Neural progenitor cell (in vitro differentiated cells): ENCODE data around the gene PLA2G4A.

ENCODE experiments used
- CTCF ChIP-seq: fragments of 200-600 bp; sonication (generic); IDR thresholded peaks from 2 replicates; pipeline ENCODE4 v1.5.1; 2017; ENCODE audit warnings: antibody characterized with exemption, mild to moderate bottlenecking
- EZH2 ChIP-seq: fragments of 200-600 bp; sonication (generic); IDR thresholded peaks from 2 replicates; pipeline ENCODE4 v1.6.1; 2017; ENCODE audit warnings: antibody characterized with exemption, mild to moderate bottlenecking, moderate library complexity
- EZH2phosphoT487 ChIP-seq: fragments of 200-600 bp; sonication (generic); IDR thresholded peaks from 2 replicates; pipeline ENCODE4 v1.6.1; 2017; ENCODE audit warnings: antibody characterized with exemption

- TF ChIP-seq CTCF (no peak), EZH2 (no peak), EZH2phosphoT487 (no peak)
Observed at GRCh38 chr1:186945146-186945545, 116.4 kb downstream of the PLA2G4A start.
